ENCODE results near the gene CREB3L2. TPM values are rescaled to one million over a fixed set of nuclear protein-coding genes. Genes with fewer than 3 reads are reported as not detected.

Gene CREB3L2
- polyA plus RNA-seq, 3 donors: 6.9 to 12.9 (median 11.9) TPM

GRCh38 chr7:137931823-137932222, 70.1 kb downstream of the CREB3L2 start:
- peaks cover 91% of the 10 kb centered on the region for H3K79me2 ChIP-seq (ENCODE audit: insufficient read depth, low read length)
- WGBS (ENCODE audit: insufficient coverage): no CpG with 5 or more reads among the region's 2 CpGs
- peak overlapping the region in 1 of 2 donors; percentile 93 for H3K27ac ChIP-seq (ENCODE audit: low read depth in 1 of 2, low read length in 2 of 2)
- H3K9ac ChIP-seq (ENCODE audit: insufficient read depth, low read length, poor library complexity, severe bottlenecking): no peak overlapping the region
- peaks cover 54% of the 10 kb centered on the region for H3K4me1 Mint-ChIP-seq
- no peak overlapping the region for H2AFZ ChIP-seq (ENCODE audit: insufficient read depth, low read depth, low read length, poor library complexity, severe bottlenecking)
- H4K20me1 ChIP-seq (ENCODE audit: insufficient read depth, low read length): peaks cover 19% of the 10 kb centered on the region
- peak overlapping the region in 1 of 7 donors; percentile 69 for H3K27ac Mint-ChIP-seq
- no peak overlapping the region for H3K4me3 ChIP-seq (replicated peaks in 1 of 3; ENCODE audit: low read depth in 2 of 3, low read length in 3 of 3)
- peaks cover 0 to 2% of the 10 kb centered on the region in 2 donors for H3K9me3 ChIP-seq (replicated peaks in 1 of 2; ENCODE audit: control insufficient read depth in 1 of 2, insufficient read depth in 1 of 2, low read length in 2 of 2)
- intact Hi-C loops (cut with micrococcal nuclease): no loop called here
- H3K4me1 ChIP-seq (ENCODE audit: control insufficient read depth in 1 of 2, insufficient read depth in 2 of 2, low read length in 2 of 2): peaks cover 42 to 46% of the 10 kb centered on the region in 2 donors
- H3K9me3 Mint-ChIP-seq: peaks cover 0 to 6% (median 5%) of the 10 kb centered on the region in 7 donors
- peaks cover 0 to 1% (median 0%) of the 10 kb centered on the region in 3 donors for H3K27me3 Mint-ChIP-seq (ENCODE audit: low read depth in 3 of 3)
- H3K4me2 ChIP-seq (replicated peaks; ENCODE audit: extremely low read depth, low read length, poor library complexity, severe bottlenecking): no peak overlapping the region
- no peak for TF ChIP-seq CTCF (IDR thresholded peaks at IDR 0.05)
- no peaks in the 10 kb centered on the region for H3K27me3 ChIP-seq (ENCODE audit: control insufficient read depth in 2 of 2, insufficient read depth in 2 of 2, low read length in 2 of 2)
- H3K36me3 Mint-ChIP-seq: peaks cover 14 to 20% of the 10 kb centered on the region in 2 donors
- no peak overlapping the region for H3K4me3 Mint-ChIP-seq
- peaks cover 7 to 21% of the 10 kb centered on the region in 2 donors for H3K36me3 ChIP-seq (replicated peaks in 1 of 2; ENCODE audit: control insufficient read depth in 1 of 2, insufficient read depth in 2 of 2, low read length in 2 of 2)
- DNase-seq: no peak

- TF ChIP-seq CTCF (IDR thresholded peaks at IDR 0.05): no peak
- H3K27ac Mint-ChIP-seq: peak overlapping the region in 6 of 7 donors; percentile 11 to 70 (median 52)
- Histone ChIP-seq H3K36me3 (replicated peaks in 1 of 2; ENCODE audit: control insufficient read depth in 1 of 2, insufficient read depth in 2 of 2, low read length in 2 of 2) (peaks cover 13 to 34% of the 10 kb centered on the region in 2 donors), H3K79me2 (ENCODE audit: insufficient read depth, low read length) (peaks cover 94% of the 10 kb centered on the region), H3K4me3 (replicated peaks in 1 of 3; ENCODE audit: low read depth in 2 of 3, low read length in 3 of 3) (no peak overlapping the region), H4K20me1 (ENCODE audit: insufficient read depth, low read length) (peaks cover 19% of the 10 kb centered on the region), H2AFZ (ENCODE audit: insufficient read depth, low read depth, low read length, poor library complexity, severe bottlenecking) (no peak overlapping the region), H3K4me1 (ENCODE audit: control insufficient read depth in 1 of 2, insufficient read depth in 2 of 2, low read length in 2 of 2) (peaks cover 32 to 35% of the 10 kb centered on the region in 2 donors), H3K4me2 (replicated peaks; ENCODE audit: extremely low read depth, low read length, poor library complexity, severe bottlenecking) (no peak overlapping the region), H3K27ac (ENCODE audit: low read depth in 1 of 2, low read length in 2 of 2) (peak overlapping the region in 1 of 2 donors; percentile 67), H3K9ac (ENCODE audit: insufficient read depth, low read length, poor library complexity, severe bottlenecking) (no peak overlapping the region), H3K27me3 (ENCODE audit: control insufficient read depth in 2 of 2, insufficient read depth in 2 of 2, low read length in 2 of 2) (no peaks in the 10 kb centered on the region), H3K9me3 (replicated peaks in 1 of 2; ENCODE audit: control insufficient read depth in 1 of 2, insufficient read depth in 1 of 2, low read length in 2 of 2) (peaks cover 0 to 2% of the 10 kb centered on the region in 2 donors)
- H3K4me3 Mint-ChIP-seq: no peak overlapping the region
- intact Hi-C loops (cut with micrococcal nuclease): no loop called here
- H3K27me3 Mint-ChIP-seq (ENCODE audit: low read depth in 3 of 3): peaks cover 0 to 1% (median 0%) of the 10 kb centered on the region in 3 donors
- peaks cover 24 to 32% of the 10 kb centered on the region in 2 donors for H3K36me3 Mint-ChIP-seq
- H3K9me3 Mint-ChIP-seq: peaks cover 3 to 7% (median 5%) of the 10 kb centered on the region in 7 donors
- WGBS (ENCODE audit: insufficient coverage): no CpG with 5 or more reads among the region's 2 CpGs
- no peak for DNase-seq
- H3K4me1 Mint-ChIP-seq: peaks cover 43% of the 10 kb centered on the region
These were observed 71.3 kb downstream of the CREB3L2 start for GRCh38 chr7:137930581-137930980.

Measured in CD14-positive monocyte (primary cell).